Measurements from ENCODE around the gene NBR1. TPM values are rescaled to one million over a fixed set of nuclear protein-coding genes. Genes with fewer than 3 reads are reported as not detected.

The NBR1 gene
- polyA plus RNA-seq, 1 donor (not counting 4 experiments of a cell fraction or from before 2014, with no cell fraction given), result 65.7 TPM

- Histone ChIP-seq H3K27me3 (ENCODE audit: control insufficient read depth, extremely low read depth, insufficient read depth, low read length) (no peaks in the 10 kb centered on the region), H3K27ac (ENCODE audit: control insufficient read depth, insufficient read depth, low read length) (no peak overlapping the region), H4K20me1 (ENCODE audit: control insufficient read depth, extremely low read depth, insufficient read depth, low read length) (no peaks in the 10 kb centered on the region), H3K4me1 (ENCODE audit: control insufficient read depth, extremely low read depth, insufficient read depth, low read length) (no peaks in the 10 kb centered on the region), H3K79me2 (ENCODE audit: control insufficient read depth, insufficient read depth, low read length) (no peaks in the 10 kb centered on the region), H2AFZ (ENCODE audit: control insufficient read depth, low read length) (no peak overlapping the region), H3K4me3 (ENCODE audit: control insufficient read depth in 2 of 3, extremely low read depth in 1 of 3, insufficient read depth in 2 of 3, low read depth in 1 of 3, low read length in 3 of 3) (no peak overlapping the region), H3K4me2 (ENCODE audit: control insufficient read depth, extremely low read depth, insufficient read depth, low read depth, low read length) (no peak overlapping the region), H3K36me3 (ENCODE audit: control insufficient read depth in 2 of 2, extremely low read depth in 1 of 2, insufficient read depth in 2 of 2, low read length in 2 of 2) (peaks cover 38 to 47% of the 10 kb centered on the region in 2 experiments), H3K9ac (ENCODE audit: control insufficient read depth, extremely low read depth, insufficient read depth, low read length) (no peak overlapping the region), H3K9me1 (ENCODE audit: control insufficient read depth, extremely low read depth, insufficient read depth, low read length) (no peaks in the 10 kb centered on the region), H3K9me3 (ENCODE audit: control insufficient read depth, low read depth, low read length) (no peaks in the 10 kb centered on the region)
- dilution Hi-C loops (cut with MboI; ENCODE audit: extremely low pct_ligation_motif_present, low sequenced_read_pairs), result no loop called here
- FAIRE-seq, result no peak
- DNase-seq (ENCODE audit: low read depth, low spot score), result no peak
- TF ChIP-seq EZH2 (IDR thresholded peaks at IDR 0.05; ENCODE audit: low read length) (no peak), CTCF (optimal IDR thresholded peaks at IDR 0.05 in 1 of 3, IDR thresholded peaks at IDR 0.05 in 1 of 3, conservative IDR thresholded peaks at IDR 0.05 in 1 of 3; ENCODE audit: extremely low read depth in 1 of 3, insufficient read depth in 2 of 3, low read length in 3 of 3) (no peak)
Measured at GRCh38 chr17:43193251-43193650, 22.2 kb downstream of the NBR1 start.

- H3K4me2 ChIP-seq (ENCODE audit: control insufficient read depth, extremely low read depth, insufficient read depth, low read depth, low read length), result no peak overlapping the region
- no peaks in the 10 kb centered on the region for H3K4me1 ChIP-seq (ENCODE audit: control insufficient read depth, extremely low read depth, insufficient read depth, low read length)
- H3K36me3 ChIP-seq (ENCODE audit: control insufficient read depth in 2 of 2, extremely low read depth in 1 of 2, insufficient read depth in 2 of 2, low read length in 2 of 2), result peaks cover 33 to 41% of the 10 kb centered on the region in 2 experiments
- H2AFZ ChIP-seq (ENCODE audit: control insufficient read depth, low read length), result no peak overlapping the region
- no peaks in the 10 kb centered on the region for H3K27me3 ChIP-seq (ENCODE audit: control insufficient read depth, extremely low read depth, insufficient read depth, low read length)
- dilution Hi-C loops (cut with MboI; ENCODE audit: extremely low pct_ligation_motif_present, low sequenced_read_pairs), result no loop called here
- DNase-seq (ENCODE audit: low read depth, low spot score) (no peak), FAIRE-seq (no peak)
- H3K9ac ChIP-seq (ENCODE audit: control insufficient read depth, extremely low read depth, insufficient read depth, low read length), result no peak overlapping the region
- H3K27ac ChIP-seq (ENCODE audit: control insufficient read depth, insufficient read depth, low read length), result no peak overlapping the region
- H3K9me1 ChIP-seq (ENCODE audit: control insufficient read depth, extremely low read depth, insufficient read depth, low read length), result no peaks in the 10 kb centered on the region
- no peaks in the 10 kb centered on the region for H3K9me3 ChIP-seq (ENCODE audit: control insufficient read depth, low read depth, low read length)
- H3K4me3 ChIP-seq (ENCODE audit: control insufficient read depth in 2 of 3, extremely low read depth in 1 of 3, insufficient read depth in 2 of 3, low read depth in 1 of 3, low read length in 3 of 3), result no peak overlapping the region
- TF ChIP-seq CTCF (optimal IDR thresholded peaks at IDR 0.05 in 1 of 3, IDR thresholded peaks at IDR 0.05 in 1 of 3, conservative IDR thresholded peaks at IDR 0.05 in 1 of 3; ENCODE audit: extremely low read depth in 1 of 3, insufficient read depth in 2 of 3, low read length in 3 of 3) (no peak), EZH2 (IDR thresholded peaks at IDR 0.05; ENCODE audit: low read length) (no peak)
- H3K79me2 ChIP-seq (ENCODE audit: control insufficient read depth, insufficient read depth, low read length), result no peaks in the 10 kb centered on the region
- H4K20me1 ChIP-seq (ENCODE audit: control insufficient read depth, extremely low read depth, insufficient read depth, low read length), result no peaks in the 10 kb centered on the region
Measured at GRCh38 chr17:43199633-43200032, 28.6 kb downstream of the NBR1 start.

All from keratinocyte (primary cell).